HUES64 (cell line): ENCODE measurements around the gene RCOR1. TPM values are rescaled to one million over a fixed set of nuclear protein-coding genes. Genes with fewer than 3 reads are reported as not detected.
"Not testable (repeated sequence)": the region's sequence is repeated elsewhere in the genome, so short reads cannot be mapped to it uniquely, and the experiment has no call there.

Experiments
- H3K27ac ChIP-seq: 2 replicates; pipeline ENCODE4 v1.7.0; 2013; ENCODE audit warnings: low read depth, low read length, inconsistent platforms
- H3K27me3 ChIP-seq: 2 replicates; pipeline ENCODE4 v1.6.1; 2013; ENCODE audit warnings: mild to moderate bottlenecking, low read length; ENCODE audit not compliant: insufficient read depth
- H3K36me3 ChIP-seq: 2 replicates; pipeline ENCODE4 v1.6.1; 2013; ENCODE audit warnings: mild to moderate bottlenecking, low read length; ENCODE audit not compliant: insufficient read depth
- H3K4me1 ChIP-seq: 2 replicates; pipeline ENCODE4 v1.6.1; 2013; ENCODE audit warnings: mild to moderate bottlenecking, low read length, moderate library complexity; ENCODE audit not compliant: insufficient read depth
- H3K4me3 ChIP-seq: 2 replicates; pipeline ENCODE4 v1.5.1; 2013; ENCODE audit warnings: mild to moderate bottlenecking, low read length, moderate library complexity
- H3K9ac ChIP-seq: 2 replicates; pipeline ENCODE4 v1.6.1; 2013; ENCODE audit warnings: mild to moderate bottlenecking, low read depth, low read length
- H3K9me3 ChIP-seq: 2 replicates; pipeline ENCODE4 v1.6.1; 2013; ENCODE audit warnings: low read depth, low read length; ENCODE audit not compliant: insufficient read depth
- WGBS: fragments of 150-250, 120-280 bp; methylation state at CpG from one replicate; pipeline ENCODE4 v1.1.7; 2013; ENCODE audit warnings: missing lambda C conversion rate; 5-methylcytosine and 5-hydroxymethylcytosine counted together
- polyA plus RNA-seq, 2 experiments: library from polyadenylated mRNA; stranded (reverse); fragments of 50-300 nt; gene quantifications; one replicate each; pipeline ENCODE4 v1.2.3, GENCODE V29; 2013

The RCOR1 gene
- 13.5 TPM for polyA plus RNA-seq (2013, experiment 1 of 2)
- 15.9 TPM for polyA plus RNA-seq (2013, experiment 2 of 2)

- H3K27ac ChIP-seq, result peak within 1 kb of the TSS; percentile 98
- H3K4me3 ChIP-seq, result peak within 1 kb of the TSS; percentile 92
- WGBS, result under 1% methylated on average over 89 of the region's 96 CpGs
- peaks cover 16% of the 10 kb centered on the region for H3K4me1 ChIP-seq
- no peaks in the 10 kb centered on the region for H3K36me3 ChIP-seq
- no peaks in the 10 kb centered on the region for H3K9me3 ChIP-seq
- no peaks in the 10 kb centered on the region for H3K27me3 ChIP-seq
- H3K9ac ChIP-seq, result peak within 1 kb of the TSS; percentile 89
Observed at GRCh38 chr14:102591944-102592762, at the start of gene RCOR1. TSS of gene RCOR1 (plus strand) at chr14:102592649. CDS start at chr14:102592887, 238 bp downstream.

- Histone ChIP-seq H3K36me3 (no peaks in the 10 kb centered on the region), H3K27ac (no peak overlapping the region), H3K27me3 (peaks cover 22% of the 10 kb centered on the region), H3K9ac (no peak overlapping the region; the same call in 1 of the 2 replicates), H3K9me3 (no peaks in the 10 kb centered on the region), H3K4me3 (peak overlapping the region; percentile 29), H3K4me1 (peaks cover 11% of the 10 kb centered on the region)
- 11% methylated on average over 43 of the region's 43 CpGs for WGBS
Observed at GRCh38 chr14:102544046-102544746, 48.3 kb upstream of the RCOR1 start.

GRCh38 chr14:102544747-102545460 is 47.5 kb upstream of the RCOR1 start:
- H3K27ac ChIP-seq, result peak overlapping the region; percentile 87; the same call in 1 of the 2 replicates
- 0 out of 2 replicates have a peak overlapping the region, but pooled peaks have one; percentile 4 for H3K9ac ChIP-seq
- H3K36me3 ChIP-seq, result no peaks in the 10 kb centered on the region
- no peaks in the 10 kb centered on the region for H3K9me3 ChIP-seq
- peak overlapping the region; percentile 29 for H3K4me3 ChIP-seq
- peaks cover 22% of the 10 kb centered on the region for H3K27me3 ChIP-seq
- peaks cover 10% of the 10 kb centered on the region for H3K4me1 ChIP-seq
- 7% methylated on average over 48 of the region's 66 CpGs for WGBS

- Histone ChIP-seq H3K4me1 (peaks cover 5% of the 10 kb centered on the region), H3K27ac (peak overlapping the region; percentile 87), H3K9me3 (no peaks in the 10 kb centered on the region), H3K36me3 (no peaks in the 10 kb centered on the region), H3K27me3 (peaks cover 22% of the 10 kb centered on the region), H3K4me3 (peak overlapping the region; percentile 29), H3K9ac (peak overlapping the region; percentile 61)
- WGBS, result 19% methylated on average over 29 of the region's 29 CpGs
Observed at GRCh38 chr14:102545461-102546265, 46.8 kb upstream of the RCOR1 start.

GRCh38 chr14:102548616-102549240 is 43.7 kb upstream of the RCOR1 start:
- peaks cover 22% of the 10 kb centered on the region for H3K27me3 ChIP-seq
- no peaks in the 10 kb centered on the region for H3K9me3 ChIP-seq
- H3K36me3 ChIP-seq, result no peaks in the 10 kb centered on the region
- 83% methylated on average over 3 of the region's 3 CpGs for WGBS
- H3K9ac ChIP-seq, result no peak overlapping the region
- H3K27ac ChIP-seq, result no peak overlapping the region
- no peak overlapping the region for H3K4me3 ChIP-seq
- H3K4me1 ChIP-seq, result peaks cover 5% of the 10 kb centered on the region; the same call in 1 of the 2 replicates

GRCh38 chr14:102550927-102551401 is 41.5 kb upstream of the RCOR1 start:
- H3K9me3 ChIP-seq, H3K27me3 ChIP-seq, H3K4me3 ChIP-seq, H3K9ac ChIP-seq, H3K36me3 ChIP-seq, H3K27ac ChIP-seq, H3K4me1 ChIP-seq: not testable (repeated sequence)
- 74% methylated on average over 2 of the region's 3 CpGs for WGBS

GRCh38 chr14:102551995-102552705 is 40.3 kb upstream of the RCOR1 start:
- Histone ChIP-seq H3K4me3 (no peak overlapping the region), H3K27me3 (no peaks in the 10 kb centered on the region), H3K9me3 (no peaks in the 10 kb centered on the region), H3K4me1 (0 out of 2 replicates have a peak, but pooled peaks cover 4% of the 10 kb centered on the region), H3K36me3 (no peaks in the 10 kb centered on the region), H3K9ac (no peak overlapping the region), H3K27ac (no peak overlapping the region)
- 76% methylated on average over 14 of the region's 14 CpGs for WGBS

- no peaks in the 10 kb centered on the region for H3K9me3 ChIP-seq
- H3K36me3 ChIP-seq, result no peaks in the 10 kb centered on the region
- H3K9ac ChIP-seq, result peak overlapping the region; percentile 93
- H3K4me3 ChIP-seq, result peak overlapping the region; percentile 74
- WGBS, result 7% methylated on average over 94 of the region's 94 CpGs
- 0 out of 2 replicates have a peak, but pooled peaks cover 4% of the 10 kb centered on the region for H3K4me1 ChIP-seq
- no peaks in the 10 kb centered on the region for H3K27me3 ChIP-seq
- H3K27ac ChIP-seq, result peak overlapping the region; percentile 68
Observed at GRCh38 chr14:102554821-102555819, 37.3 kb upstream of the RCOR1 start.
